ENCODE results near the gene BCL7B. TPM values are rescaled to one million over a fixed set of nuclear protein-coding genes. Genes with fewer than 3 reads are reported as not detected.

The BCL7B gene
- total and polyA plus RNA-seq, 2 donors from 2014 or later = 55.4 to 67.3 TPM

- peak overlapping the region; percentile 60 to 86 (median 80) for H3K4me3 ChIP-seq (ENCODE audit: low read length in 3 of 3)
- H3K9me3 ChIP-seq (ENCODE audit: control insufficient read depth in 2 of 3, insufficient read depth in 1 of 3, low read length in 3 of 3) = no peaks in the 10 kb centered on the region
- peak in 2 of 5 donors; percentile 46 to 57 for DNase-seq
- TF ChIP-seq CTCF (IDR thresholded peaks at IDR 0.05; ENCODE audit: borderline replicate concordance, extremely low read depth, insufficient read depth) = no peak
- peak overlapping the region; percentile 80 to 90 for H3K27ac ChIP-seq (ENCODE audit: low read depth in 2 of 2, low read length in 2 of 2)
- intact Hi-C loops (cut with DNase I) = no loop called here
- no peaks in the 10 kb centered on the region for H3K27me3 ChIP-seq (ENCODE audit: control insufficient read depth, insufficient read depth, low read length)
- no peak for FAIRE-seq
- H3K4me1 ChIP-seq (ENCODE audit: control insufficient read depth in 2 of 3, insufficient read depth in 2 of 3, low read depth in 1 of 3, low read length in 3 of 3) = peaks cover 0 to 16% (median 0%) of the 10 kb centered on the region in 3 donors
- peaks cover 2 to 20% (median 16%) of the 10 kb centered on the region in 3 donors for H3K36me3 ChIP-seq (ENCODE audit: control insufficient read depth in 2 of 3, insufficient read depth in 3 of 3, low read length in 3 of 3)
- peak overlapping the region; percentile 14 to 92 (median 75) for H3K9ac ChIP-seq (ENCODE audit: low read length in 3 of 3)
These were observed 20.3 kb upstream of the BCL7B start for GRCh38 chr7:73577627-73578341.

GRCh38 chr7:73573791-73574190 lies 16.3 kb upstream of the BCL7B start:
- Histone ChIP-seq H3K27me3 (ENCODE audit: control insufficient read depth, insufficient read depth, low read length) (no peaks in the 10 kb centered on the region), H3K36me3 (ENCODE audit: control insufficient read depth in 2 of 3, insufficient read depth in 3 of 3, low read length in 3 of 3) (peaks cover 11 to 40% (median 32%) of the 10 kb centered on the region in 3 donors), H3K9me3 (ENCODE audit: control insufficient read depth in 2 of 3, insufficient read depth in 1 of 3, low read length in 3 of 3) (no peaks in the 10 kb centered on the region), H3K4me1 (ENCODE audit: control insufficient read depth in 2 of 3, insufficient read depth in 2 of 3, low read depth in 1 of 3, low read length in 3 of 3) (peaks cover 0 to 12% (median 0%) of the 10 kb centered on the region in 3 donors), H3K9ac (ENCODE audit: low read length in 3 of 3) (no peak overlapping the region), H3K4me3 (ENCODE audit: low read length in 3 of 3) (no peak overlapping the region), H3K27ac (ENCODE audit: low read depth in 2 of 2, low read length in 2 of 2) (no peak overlapping the region)
- DNase-seq (no peak), FAIRE-seq (no peak)
- no peak for TF ChIP-seq CTCF (IDR thresholded peaks at IDR 0.05; ENCODE audit: borderline replicate concordance, extremely low read depth, insufficient read depth)
- intact Hi-C loops (cut with DNase I) = no loop called here

GRCh38 chr7:73573276-73573675 lies 15.8 kb upstream of the BCL7B start:
- Histone ChIP-seq H3K27ac (ENCODE audit: low read depth in 2 of 2, low read length in 2 of 2) (no peak overlapping the region), H3K9ac (ENCODE audit: low read length in 3 of 3) (no peak overlapping the region), H3K4me3 (ENCODE audit: low read length in 3 of 3) (no peak overlapping the region), H3K27me3 (ENCODE audit: control insufficient read depth, insufficient read depth, low read length) (no peaks in the 10 kb centered on the region), H3K36me3 (ENCODE audit: control insufficient read depth in 2 of 3, insufficient read depth in 3 of 3, low read length in 3 of 3) (peaks cover 11 to 40% (median 32%) of the 10 kb centered on the region in 3 donors), H3K4me1 (ENCODE audit: control insufficient read depth in 2 of 3, insufficient read depth in 2 of 3, low read depth in 1 of 3, low read length in 3 of 3) (peaks cover 0 to 12% (median 0%) of the 10 kb centered on the region in 3 donors), H3K9me3 (ENCODE audit: control insufficient read depth in 2 of 3, insufficient read depth in 1 of 3, low read length in 3 of 3) (no peaks in the 10 kb centered on the region)
- no peak for TF ChIP-seq CTCF (IDR thresholded peaks at IDR 0.05; ENCODE audit: borderline replicate concordance, extremely low read depth, insufficient read depth)
- DNase-seq = no peak
- intact Hi-C loops (cut with DNase I) = no loop called here
- FAIRE-seq = no peak
